Retinal pigment epithelial cell (primary cell): ENCODE data around the gene RYK.
A peak's percentile ranks its signal among the peaks of the same experiment; 100 is the strongest.

ENCODE experiments used
- DNase-seq: peaks from one replicate; pipeline ENCODE4 v3.0.0-alpha.2; 2010; ENCODE audit warnings: low read depth
- H3K4me3 ChIP-seq: 2 replicates; pipeline ENCODE4 v1.5.1; 2011; ENCODE audit warnings: mild to moderate bottlenecking, low read length, control low read depth, moderate library complexity
- CTCF ChIP-seq: conservative IDR thresholded peaks from 2 replicates; pipeline ENCODE4 v1.5.1; 2011; ENCODE audit warnings: low read depth, low read length, control low read depth, inconsistent platforms

The RYK gene

GRCh38 chr3:134144694-134145093 is 106.0 kb downstream of the RYK start:
- no peak overlapping the region for H3K4me3 ChIP-seq
- DNase-seq = no peak
- no peak for TF ChIP-seq CTCF

GRCh38 chr3:134143828-134144401 is 106.7 kb downstream of the RYK start:
- TF ChIP-seq CTCF = no peak
- DNase-seq = no peak
- no peak overlapping the region for H3K4me3 ChIP-seq

GRCh38 chr3:134136604-134137003 is 114.1 kb downstream of the RYK start:
- TF ChIP-seq CTCF = no peak
- no peak for DNase-seq
- no peak overlapping the region for H3K4me3 ChIP-seq

- DNase-seq = no peak
- TF ChIP-seq CTCF = no peak
- H3K4me3 ChIP-seq = no peak overlapping the region
These were observed 115.8 kb downstream of the RYK start for GRCh38 chr3:134134698-134135415.

GRCh38 chr3:134134240-134134639 is 116.4 kb downstream of the RYK start:
- TF ChIP-seq CTCF = no peak
- no peak for DNase-seq
- no peak overlapping the region for H3K4me3 ChIP-seq

GRCh38 chr3:134132961-134133360 is 117.7 kb downstream of the RYK start:
- DNase-seq = no peak
- TF ChIP-seq CTCF = no peak
- H3K4me3 ChIP-seq = no peak overlapping the region

GRCh38 chr3:134126153-134126552 is 124.5 kb downstream of the RYK start:
- peak; percentile 33 for TF ChIP-seq CTCF
- DNase-seq = no peak

More at GRCh38 chr3:134126153-134126552, 124.5 kb downstream of the RYK start:
- H3K4me3 ChIP-seq = no peak overlapping the region
